ENCODE data around the gene GPC5. TPM values are rescaled to one million over a fixed set of nuclear protein-coding genes. Genes with fewer than 3 reads are reported as not detected.

The GPC5 gene
- total RNA-seq, 1 donor from 2014 or later = 0.99 TPM

GRCh38 chr13:91709180-91709579 lies 310.8 kb downstream of the GPC5 start:
- Mint-ChIP-seq H3K9me3 (ENCODE audit: low read depth) (no peaks in the 10 kb centered on the region), H3K27me3 (ENCODE audit: low read depth) (no peaks in the 10 kb centered on the region), H3K4me3 (ENCODE audit: unreplicated experiment) (no peak overlapping the region), H3K27ac (ENCODE audit: unreplicated experiment) (no peak overlapping the region), H3K36me3 (ENCODE audit: low read depth) (no peaks in the 10 kb centered on the region), H3K4me1 (ENCODE audit: low read depth) (no peaks in the 10 kb centered on the region)
- DNase-seq (ENCODE audit: low spot score) = no peak
- TF ChIP-seq, protein P1, sequence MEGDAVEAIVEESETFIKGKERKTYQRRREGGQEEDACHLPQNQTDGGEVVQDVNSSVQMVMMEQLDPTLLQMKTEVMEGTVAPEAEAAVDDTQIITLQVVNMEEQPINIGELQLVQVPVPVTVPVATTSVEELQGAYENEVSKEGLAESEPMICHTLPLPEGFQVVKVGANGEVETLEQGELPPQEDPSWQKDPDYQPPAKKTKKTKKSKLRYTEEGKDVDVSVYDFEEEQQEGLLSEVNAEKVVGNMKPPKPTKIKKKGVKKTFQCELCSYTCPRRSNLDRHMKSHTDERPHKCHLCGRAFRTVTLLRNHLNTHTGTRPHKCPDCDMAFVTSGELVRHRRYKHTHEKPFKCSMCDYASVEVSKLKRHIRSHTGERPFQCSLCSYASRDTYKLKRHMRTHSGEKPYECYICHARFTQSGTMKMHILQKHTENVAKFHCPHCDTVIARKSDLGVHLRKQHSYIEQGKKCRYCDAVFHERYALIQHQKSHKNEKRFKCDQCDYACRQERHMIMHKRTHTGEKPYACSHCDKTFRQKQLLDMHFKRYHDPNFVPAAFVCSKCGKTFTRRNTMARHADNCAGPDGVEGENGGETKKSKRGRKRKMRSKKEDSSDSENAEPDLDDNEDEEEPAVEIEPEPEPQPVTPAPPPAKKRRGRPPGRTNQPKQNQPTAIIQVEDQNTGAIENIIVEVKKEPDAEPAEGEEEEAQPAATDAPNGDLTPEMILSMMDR (IDR thresholded peaks at IDR 0.05) = no peak

DNA sequence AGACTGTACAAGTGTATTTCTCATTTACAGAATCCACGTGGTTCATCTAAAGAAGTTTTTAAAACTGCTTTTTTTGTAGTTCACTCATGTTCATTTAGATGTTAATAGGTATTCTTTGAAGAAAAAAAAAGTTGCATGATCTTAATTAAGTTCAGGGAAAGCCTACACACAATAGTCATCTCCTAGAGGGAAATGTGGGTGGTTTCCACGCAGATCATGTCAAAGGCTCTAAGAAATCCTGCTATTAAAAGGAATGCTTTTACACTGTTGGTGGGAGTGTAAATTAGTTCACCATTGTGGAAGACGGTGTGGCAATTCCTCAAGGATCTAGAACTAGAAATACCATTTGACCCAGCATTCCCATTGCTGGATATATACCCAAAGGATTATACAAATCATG lies 312.3 kb downstream of the GPC5 start:
- Mint-ChIP-seq H3K27me3 (ENCODE audit: low read depth) (no peaks in the 10 kb centered on the region), H3K9me3 (ENCODE audit: low read depth) (no peaks in the 10 kb centered on the region), H3K27ac (ENCODE audit: unreplicated experiment) (no peak overlapping the region), H3K4me1 (ENCODE audit: low read depth) (no peaks in the 10 kb centered on the region), H3K4me3 (ENCODE audit: unreplicated experiment) (no peak overlapping the region), H3K36me3 (ENCODE audit: low read depth) (no peaks in the 10 kb centered on the region)
- DNase-seq (ENCODE audit: low spot score) = no peak
- TF ChIP-seq, protein P1 (IDR thresholded peaks at IDR 0.05) = no peak

DNA sequence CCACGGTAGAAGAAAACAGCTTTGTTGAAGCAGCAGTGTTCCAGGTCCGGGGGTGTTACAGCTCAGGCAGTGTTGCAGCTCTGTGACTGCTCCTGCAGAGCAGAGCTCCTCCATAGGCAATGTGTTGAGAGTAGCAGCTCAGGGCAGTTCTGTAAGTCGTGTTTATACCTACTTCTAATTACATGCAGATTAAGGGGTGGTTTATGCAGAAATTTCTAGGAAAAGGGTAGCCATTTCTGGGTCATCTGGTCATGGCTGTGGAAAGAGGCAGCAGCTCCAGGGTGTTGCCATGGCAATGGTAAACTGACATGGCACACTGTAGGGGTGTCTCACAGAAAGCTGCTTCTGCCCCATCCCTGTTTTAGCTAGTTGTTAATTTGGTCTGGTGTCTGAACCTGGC lies 316.4 kb downstream of the GPC5 start:
- no peaks in the 10 kb centered on the region for H3K36me3 Mint-ChIP-seq (ENCODE audit: low read depth)
- DNase-seq (ENCODE audit: low spot score) = no peak
- no peaks in the 10 kb centered on the region for H3K4me1 Mint-ChIP-seq (ENCODE audit: low read depth)
- TF ChIP-seq, protein P1 (IDR thresholded peaks at IDR 0.05) = no peak
- no peak overlapping the region for H3K27ac Mint-ChIP-seq (ENCODE audit: unreplicated experiment)
- H3K4me3 Mint-ChIP-seq (ENCODE audit: unreplicated experiment) = no peak overlapping the region
- no peaks in the 10 kb centered on the region for H3K9me3 Mint-ChIP-seq (ENCODE audit: low read depth)
- peaks cover 3% of the 10 kb centered on the region for H3K27me3 Mint-ChIP-seq (ENCODE audit: low read depth)

GRCh38 chr13:91716436-91717065 lies 318.1 kb downstream of the GPC5 start:
- Mint-ChIP-seq H3K27me3 (ENCODE audit: low read depth) (peaks cover 3% of the 10 kb centered on the region), H3K4me1 (ENCODE audit: low read depth) (peaks cover 4% of the 10 kb centered on the region)
- TF ChIP-seq, protein P1 (IDR thresholded peaks at IDR 0.05) = no peak

DNA sequence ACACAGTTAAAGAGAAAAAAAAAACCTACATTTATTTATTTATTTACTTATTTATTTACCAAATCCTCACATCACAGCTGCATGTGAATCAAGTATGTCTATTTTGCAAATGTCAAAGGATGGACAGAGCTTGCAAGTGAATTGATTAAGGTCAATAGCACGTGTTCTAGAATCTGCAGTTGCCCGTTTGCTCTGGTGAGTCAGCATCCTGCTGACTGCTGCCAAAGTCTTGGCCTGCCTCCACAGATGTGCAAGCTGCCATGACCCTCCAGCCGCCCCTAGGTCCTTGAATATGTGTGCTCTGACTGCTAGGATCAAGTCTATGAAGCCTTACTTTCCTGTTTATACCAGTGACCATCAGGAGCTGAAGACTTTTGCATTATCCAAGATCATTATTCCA lies 320.6 kb downstream of the GPC5 start:
- peaks cover 3% of the 10 kb centered on the region for H3K27me3 Mint-ChIP-seq (ENCODE audit: low read depth)
- no peaks in the 10 kb centered on the region for H3K36me3 Mint-ChIP-seq (ENCODE audit: low read depth)
- H3K4me3 Mint-ChIP-seq (ENCODE audit: unreplicated experiment) = no peak overlapping the region
- H3K4me1 Mint-ChIP-seq (ENCODE audit: low read depth) = peaks cover 12% of the 10 kb centered on the region
- TF ChIP-seq, protein P1 (IDR thresholded peaks at IDR 0.05) = no peak
- no peak overlapping the region for H3K27ac Mint-ChIP-seq (ENCODE audit: unreplicated experiment)
- DNase-seq (ENCODE audit: low spot score) = no peak
- H3K9me3 Mint-ChIP-seq (ENCODE audit: low read depth) = no peaks in the 10 kb centered on the region

More at GRCh38 chr13:91716436-91717065, 318.1 kb downstream of the GPC5 start:
- no peak for DNase-seq (ENCODE audit: low spot score)
- Mint-ChIP-seq H3K4me3 (ENCODE audit: unreplicated experiment) (no peak overlapping the region), H3K36me3 (ENCODE audit: low read depth) (no peaks in the 10 kb centered on the region), H3K27ac (ENCODE audit: unreplicated experiment) (no peak overlapping the region), H3K9me3 (ENCODE audit: low read depth) (no peaks in the 10 kb centered on the region)

All from chondrocyte (in vitro differentiated cells).